ENCODE results near the gene RPL18. TPM values are rescaled to one million over a fixed set of nuclear protein-coding genes. Genes with fewer than 3 reads are reported as not detected.

RPL18 gene
- total and polyA plus RNA-seq, 9 of the 15 experiments (the other 6 are each of a cell fraction or from before 2014, with no cell fraction given) = 312 to 2,635 (median 1,653) TPM

DNA sequence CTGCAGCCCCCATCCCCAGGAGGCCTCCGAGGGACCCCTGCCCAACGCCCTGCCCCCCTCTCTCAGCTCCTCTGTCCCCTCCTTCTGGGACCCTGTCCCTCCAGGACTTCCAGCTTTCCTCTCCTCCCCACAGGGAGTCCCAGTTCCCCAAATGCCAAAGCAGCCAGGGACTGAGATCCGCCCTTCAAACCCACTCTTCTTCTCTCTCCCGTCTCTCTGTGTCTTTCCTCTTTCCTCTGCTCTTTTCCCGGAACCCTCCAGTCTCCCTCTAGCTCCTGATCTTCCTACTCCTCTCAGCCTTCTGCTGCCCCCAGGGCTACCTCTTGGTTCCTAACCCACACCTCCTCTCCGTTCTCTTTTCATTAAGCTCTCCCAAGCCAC lies 26.6 kb upstream of the RPL18 start (continued):
- TF ChIP-seq, protein P1, sequence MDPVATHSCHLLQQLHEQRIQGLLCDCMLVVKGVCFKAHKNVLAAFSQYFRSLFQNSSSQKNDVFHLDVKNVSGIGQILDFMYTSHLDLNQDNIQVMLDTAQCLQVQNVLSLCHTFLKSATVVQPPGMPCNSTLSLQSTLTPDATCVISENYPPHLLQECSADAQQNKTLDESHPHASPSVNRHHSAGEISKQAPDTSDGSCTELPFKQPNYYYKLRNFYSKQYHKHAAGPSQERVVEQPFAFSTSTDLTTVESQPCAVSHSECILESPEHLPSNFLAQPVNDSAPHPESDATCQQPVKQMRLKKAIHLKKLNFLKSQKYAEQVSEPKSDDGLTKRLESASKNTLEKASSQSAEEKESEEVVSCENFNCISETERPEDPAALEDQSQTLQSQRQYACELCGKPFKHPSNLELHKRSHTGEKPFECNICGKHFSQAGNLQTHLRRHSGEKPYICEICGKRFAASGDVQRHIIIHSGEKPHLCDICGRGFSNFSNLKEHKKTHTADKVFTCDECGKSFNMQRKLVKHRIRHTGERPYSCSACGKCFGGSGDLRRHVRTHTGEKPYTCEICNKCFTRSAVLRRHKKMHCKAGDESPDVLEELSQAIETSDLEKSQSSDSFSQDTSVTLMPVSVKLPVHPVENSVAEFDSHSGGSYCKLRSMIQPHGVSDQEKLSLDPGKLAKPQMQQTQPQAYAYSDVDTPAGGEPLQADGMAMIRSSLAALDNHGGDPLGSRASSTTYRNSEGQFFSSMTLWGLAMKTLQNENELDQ (CRISPR knock-in tag; IDR thresholded peaks at IDR 0.05; ENCODE audit: borderline replicate concordance) = no peak
- TF ChIP-seq LCOR (CRISPR knock-in tag; IDR thresholded peaks at IDR 0.05) (no peak), ARNT (IDR thresholded peaks at IDR 0.05) (peak in 1 of 2 experiments; percentile 67; a peak in 1 of 4 replicates), SREBF2 (CRISPR knock-in tag; IDR thresholded peaks at IDR 0.05) (no peak), POLR3G (IDR thresholded peaks at IDR 0.05; ENCODE audit: extremely low read depth, insufficient read length, insufficient replicate concordance) (no peak), ZNF707 (CRISPR knock-in tag; conservative IDR thresholded peaks at IDR 0.05) (no peak), ZC3H4 (CRISPR knock-in tag; IDR thresholded peaks at IDR 0.05; ENCODE audit: borderline replicate concordance) (no peak), ZNF41 (CRISPR knock-in tag; conservative IDR thresholded peaks at IDR 0.05) (no peak), ZNF140 (CRISPR knock-in tag; IDR thresholded peaks at IDR 0.05) (no peak), ZNF239 (CRISPR knock-in tag; IDR thresholded peaks at IDR 0.05) (no peak), SPI1 (IDR thresholded peaks at IDR 0.05; ENCODE audit: borderline replicate concordance, low read depth, low read length) (peak; percentile 50; the same call in 1 of the 2 replicates), HEY1 (CRISPR knock-in tag; IDR thresholded peaks at IDR 0.05; ENCODE audit: borderline replicate concordance) (no peak), MTA3 (IDR thresholded peaks at IDR 0.05; ENCODE audit: borderline replicate concordance) (no peak), NFIX (CRISPR knock-in tag; IDR thresholded peaks at IDR 0.05; ENCODE audit: low read depth) (no peak), FUS (optimal IDR thresholded peaks at IDR 0.05; ENCODE audit: low read depth, low read length) (no peak), FOXA1 (IDR thresholded peaks at IDR 0.05; ENCODE audit: borderline replicate concordance) (no peak), ZNF778 (CRISPR knock-in tag; IDR thresholded peaks at IDR 0.05) (no peak), BCOR (IDR thresholded peaks at IDR 0.05) (0 out of 2 replicates have a peak, but pooled peaks have one; percentile 36), PHB2 (IDR thresholded peaks at IDR 0.05; ENCODE audit: low read depth) (peak; percentile 64; the same call in 1 of the 2 replicates), SP1 (CRISPR knock-in tag; IDR thresholded peaks at IDR 0.05) (no peak), ATF7 (IDR thresholded peaks at IDR 0.05) (no peak)
- TF ChIP-seq, protein P2, sequence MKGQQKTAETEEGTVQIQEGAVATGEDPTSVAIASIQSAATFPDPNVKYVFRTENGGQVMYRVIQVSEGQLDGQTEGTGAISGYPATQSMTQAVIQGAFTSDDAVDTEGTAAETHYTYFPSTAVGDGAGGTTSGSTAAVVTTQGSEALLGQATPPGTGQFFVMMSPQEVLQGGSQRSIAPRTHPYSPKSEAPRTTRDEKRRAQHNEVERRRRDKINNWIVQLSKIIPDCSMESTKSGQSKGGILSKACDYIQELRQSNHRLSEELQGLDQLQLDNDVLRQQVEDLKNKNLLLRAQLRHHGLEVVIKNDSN (CRISPR knock-in tag; IDR thresholded peaks at IDR 0.05) = no peak
- TF ChIP-seq, protein P3, sequence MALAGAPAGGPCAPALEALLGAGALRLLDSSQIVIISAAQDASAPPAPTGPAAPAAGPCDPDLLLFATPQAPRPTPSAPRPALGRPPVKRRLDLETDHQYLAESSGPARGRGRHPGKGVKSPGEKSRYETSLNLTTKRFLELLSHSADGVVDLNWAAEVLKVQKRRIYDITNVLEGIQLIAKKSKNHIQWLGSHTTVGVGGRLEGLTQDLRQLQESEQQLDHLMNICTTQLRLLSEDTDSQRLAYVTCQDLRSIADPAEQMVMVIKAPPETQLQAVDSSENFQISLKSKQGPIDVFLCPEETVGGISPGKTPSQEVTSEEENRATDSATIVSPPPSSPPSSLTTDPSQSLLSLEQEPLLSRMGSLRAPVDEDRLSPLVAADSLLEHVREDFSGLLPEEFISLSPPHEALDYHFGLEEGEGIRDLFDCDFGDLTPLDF (CRISPR knock-in tag; IDR thresholded peaks at IDR 0.05) = no peak
- TF ChIP-seq, protein P4, sequence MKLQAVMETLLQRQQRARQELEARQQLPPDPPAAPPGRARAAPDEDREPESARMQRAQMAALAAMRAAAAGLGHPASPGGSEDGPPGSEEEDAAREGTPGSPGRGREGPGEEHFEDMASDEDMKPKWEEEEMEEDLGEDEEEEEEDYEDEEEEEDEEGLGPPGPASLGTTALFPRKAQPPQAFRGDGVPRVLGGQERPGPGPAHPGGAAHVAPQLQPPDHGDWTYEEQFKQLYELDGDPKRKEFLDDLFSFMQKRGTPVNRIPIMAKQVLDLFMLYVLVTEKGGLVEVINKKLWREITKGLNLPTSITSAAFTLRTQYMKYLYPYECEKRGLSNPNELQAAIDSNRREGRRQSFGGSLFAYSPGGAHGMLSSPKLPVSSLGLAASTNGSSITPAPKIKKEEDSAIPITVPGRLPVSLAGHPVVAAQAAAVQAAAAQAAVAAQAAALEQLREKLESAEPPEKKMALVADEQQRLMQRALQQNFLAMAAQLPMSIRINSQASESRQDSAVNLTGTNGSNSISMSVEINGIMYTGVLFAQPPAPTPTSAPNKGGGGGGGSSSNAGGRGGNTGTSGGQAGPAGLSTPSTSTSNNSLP (IDR thresholded peaks at IDR 0.05; ENCODE audit: borderline replicate concordance, low read depth, low read length) = no peak

Data from K562 (cell line).